Left lobe of liver (tissue), 2 donors: Measurements from ENCODE around the gene HOMER3. TPM values are rescaled to one million over a fixed set of nuclear protein-coding genes. Genes with fewer than 3 reads are reported as not detected.
"Not testable (repeated sequence)": the region's sequence is repeated elsewhere in the genome, so short reads cannot be mapped to it uniquely, and the experiment has no call there.

Experiments used
- ATAC-seq: fragments of 200-7000 bp; cut with Tn5 transposase; one replicate; pipeline ENCODE4 v1.9.1; 2020; ENCODE audit warnings: mild to moderate bottlenecking, moderate library complexity
- DNase-seq: peaks from one replicate; pipeline ENCODE4 v3.0.0-alpha.2; 2020; ENCODE audit warnings: low spot score
- total RNA-seq: library from RNA; stranded (reverse); gene quantifications from one replicate; pipeline ENCODE4 v1.2.1, GENCODE V29; 2021
- donor health status: DM: no; HTN: no; CAD: no; lungs with moderate emphysema.
- donor health status: DM: no; HTN: yes; CAD: no.

The HOMER3 gene
- total RNA-seq, 1 donor from 2014 or later = 2.8 TPM

DNA sequence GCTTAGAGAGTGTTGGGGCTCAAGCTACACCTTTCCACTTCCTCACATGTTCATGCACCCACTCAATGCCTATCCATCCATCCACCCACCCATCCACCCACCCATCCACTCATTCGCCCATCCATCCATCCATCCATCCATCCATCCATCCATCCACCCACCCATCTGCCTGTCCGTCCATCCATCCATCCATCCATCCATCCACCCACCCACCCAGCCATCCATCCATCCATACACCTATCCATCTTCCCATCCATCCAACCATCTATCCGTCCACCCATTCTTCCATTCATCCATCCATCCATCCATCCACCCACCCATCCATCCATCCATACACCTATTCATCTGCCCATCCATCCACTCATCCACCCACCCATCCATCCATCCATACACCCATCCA lies 13.1 kb upstream of the HOMER3 start:
- no peak for DNase-seq

DNA sequence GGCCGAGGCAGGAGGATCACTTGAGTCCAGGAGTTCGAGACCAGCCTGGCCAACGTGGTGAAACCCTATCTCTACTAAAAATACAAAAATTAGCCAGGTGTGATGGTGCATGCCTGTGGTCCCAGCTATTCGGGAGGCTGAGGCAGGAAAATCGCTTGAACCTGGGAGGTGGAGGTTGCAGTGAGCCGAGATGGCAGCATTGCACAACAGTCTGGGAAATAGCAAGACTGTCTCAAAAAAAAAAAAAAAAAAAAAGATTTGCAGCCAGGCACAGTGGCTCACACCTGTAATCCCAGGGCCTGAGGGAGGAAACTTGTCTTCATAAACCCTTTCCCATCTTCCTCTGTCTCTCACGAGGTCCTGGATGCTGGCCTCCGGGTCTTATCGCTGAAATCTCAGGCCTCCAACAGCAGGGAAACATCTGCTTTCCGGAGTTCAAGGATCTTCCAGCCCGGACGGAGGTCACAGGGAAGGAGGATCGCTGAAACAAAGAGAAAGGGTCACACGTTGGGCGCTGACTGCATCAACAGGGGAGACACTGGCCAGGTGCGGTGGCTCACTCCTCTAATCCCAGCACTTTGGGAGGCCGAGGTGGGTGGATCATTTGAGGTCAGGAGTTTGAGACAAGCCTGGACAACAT lies 11.5 kb upstream of the HOMER3 start:
- DNase-seq, ATAC-seq: not testable (repeated sequence)

More for the DNA sequence above, 13.1 kb upstream of the HOMER3 start:
- no peak for ATAC-seq

- DNase-seq (no peak), ATAC-seq (no peak)
These were observed 10.8 kb upstream of the HOMER3 start for GRCh38 chr19:18951721-18952281.

DNA sequence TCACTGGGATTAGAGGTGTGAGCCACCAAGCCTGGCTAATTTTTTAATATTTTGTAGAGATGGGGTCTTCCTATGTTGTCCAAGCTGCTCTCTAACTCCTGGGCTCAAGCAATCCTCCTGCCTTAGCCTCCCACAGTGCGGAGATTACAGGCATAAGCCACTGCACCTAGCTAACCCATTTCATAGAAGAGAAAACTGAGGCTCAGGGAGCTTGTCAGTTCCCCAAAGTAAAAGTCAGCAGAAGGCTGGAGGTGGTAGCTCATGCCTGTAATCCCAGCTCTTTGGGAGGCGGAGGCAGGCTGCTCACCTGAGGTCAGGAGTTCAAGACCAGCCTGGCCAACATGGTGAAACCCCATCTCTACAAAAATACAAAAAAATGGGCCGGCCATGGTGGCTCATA lies 8.8 kb upstream of the HOMER3 start:
- no peak for ATAC-seq
- no peak for DNase-seq

GRCh38 chr19:18948976-18949356 lies 7.9 kb upstream of the HOMER3 start:
- ATAC-seq (no peak), DNase-seq (no peak)

DNA sequence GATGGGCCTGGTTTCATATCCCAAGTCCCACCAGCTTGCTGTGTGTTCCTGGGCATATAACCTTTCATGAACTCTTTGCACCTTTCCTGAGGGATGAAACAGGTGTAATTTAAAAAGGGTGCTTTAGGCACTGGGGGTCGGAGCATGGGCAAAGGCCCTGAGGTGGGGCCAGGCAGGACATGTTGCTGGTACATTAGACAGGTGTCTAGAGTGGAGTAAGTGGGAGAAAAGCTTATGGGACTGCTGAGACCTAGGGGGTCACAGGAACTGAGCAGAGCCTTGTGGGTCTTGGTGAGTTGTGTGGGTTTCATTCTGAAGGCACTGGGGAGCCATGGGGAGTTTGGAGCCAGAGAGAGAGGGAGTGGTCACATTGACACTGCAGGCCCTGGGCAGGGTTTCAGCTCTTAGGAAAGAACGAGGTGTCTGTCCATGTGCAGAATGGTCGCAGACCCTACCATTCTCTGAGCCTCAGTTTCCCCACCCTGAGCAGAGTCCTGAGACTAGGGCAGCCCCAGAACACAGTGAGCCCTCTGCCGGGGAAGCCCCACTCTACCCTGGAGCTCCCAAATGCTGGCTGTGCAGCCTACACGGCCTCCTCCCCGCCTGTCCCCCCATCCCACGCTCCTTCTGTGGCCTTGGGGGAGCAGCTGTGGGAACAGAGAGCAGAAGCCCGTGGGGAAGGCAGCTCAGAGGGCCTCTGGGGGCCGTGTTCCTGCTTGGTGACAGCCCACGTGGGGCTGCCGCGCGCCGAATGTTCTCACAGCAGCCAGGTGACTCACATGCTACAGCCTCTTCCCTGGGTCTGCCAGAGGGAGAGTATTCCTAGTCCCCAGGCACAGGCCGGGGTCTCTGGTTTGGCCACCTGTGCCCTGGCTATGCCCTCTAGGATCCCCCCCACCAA lies 7.3 kb upstream of the HOMER3 start:
- DNase-seq = no peak
- no peak for ATAC-seq

GRCh38 chr19:18946918-18947317 lies 5.9 kb upstream of the HOMER3 start:
- DNase-seq (no peak), ATAC-seq (no peak)

GRCh38 chr19:18946335-18946734 lies 5.3 kb upstream of the HOMER3 start:
- no peak for DNase-seq

DNA sequence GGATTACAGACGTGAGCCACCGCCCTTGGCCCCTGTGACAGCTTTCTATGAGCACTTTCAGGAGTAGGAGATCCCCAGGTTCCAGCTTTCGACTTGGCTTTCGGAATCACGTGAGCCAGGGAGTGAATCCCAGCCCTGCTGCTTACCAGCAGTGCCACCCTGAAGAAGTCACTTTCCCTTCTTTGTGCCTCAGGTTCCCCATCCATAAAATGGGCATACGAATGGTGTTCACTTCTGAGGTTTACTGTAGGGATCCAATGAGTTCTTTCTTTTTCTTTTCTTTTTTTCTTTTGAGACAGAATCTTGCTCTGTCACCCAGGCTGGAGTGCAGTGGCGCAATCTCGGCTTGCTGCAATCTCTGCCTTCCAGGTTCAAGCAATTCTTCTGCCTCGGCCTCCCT lies 4.3 kb upstream of the HOMER3 start:
- no peak for DNase-seq
- ATAC-seq = no peak

More at GRCh38 chr19:18946335-18946734, 5.3 kb upstream of the HOMER3 start:
- no peak for ATAC-seq

GRCh38 chr19:18943465-18943864 lies 2.4 kb upstream of the HOMER3 start:
- DNase-seq (no peak), ATAC-seq (no peak)

GRCh38 chr19:18942692-18943091 lies 1.7 kb upstream of the HOMER3 start:
- no peak for ATAC-seq
- DNase-seq = no peak

DNA sequence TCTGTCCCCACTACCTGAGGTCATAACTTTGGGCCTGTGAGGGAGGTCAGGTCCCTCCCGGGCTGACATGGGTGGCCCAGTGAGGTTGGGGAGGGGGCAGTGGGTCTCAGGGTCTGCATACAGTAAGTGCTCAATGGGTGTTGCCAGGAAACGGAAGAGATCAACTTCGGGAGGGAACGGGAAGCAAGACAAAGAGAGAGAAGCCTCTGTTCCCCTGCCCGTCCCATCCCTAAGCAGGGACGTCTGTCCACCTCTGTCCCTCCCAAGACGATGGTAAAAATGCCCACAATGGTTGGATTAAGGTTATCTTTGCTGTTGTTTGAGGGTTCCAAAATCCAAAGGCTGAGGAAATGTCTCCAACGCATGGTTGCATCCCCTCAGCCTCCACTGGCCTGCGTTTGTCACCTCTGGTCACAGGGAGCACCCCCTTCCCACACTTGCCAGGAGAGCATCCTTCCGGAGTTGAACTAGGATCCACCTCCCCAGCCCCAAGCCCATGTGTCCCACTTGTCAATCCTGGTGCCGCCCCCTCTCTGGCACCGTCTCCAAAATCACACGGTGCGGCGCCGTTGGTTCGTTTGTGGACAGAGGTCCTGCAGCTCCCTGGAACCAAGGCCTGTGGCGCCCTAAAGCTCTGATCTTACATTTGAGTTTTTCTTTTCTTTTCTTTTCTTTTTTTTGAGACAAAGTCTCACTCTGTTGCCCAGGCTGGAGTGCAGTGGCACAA lies 774 bp upstream of the HOMER3 start:
- DNase-seq (no peak), ATAC-seq (no peak)

DNA sequence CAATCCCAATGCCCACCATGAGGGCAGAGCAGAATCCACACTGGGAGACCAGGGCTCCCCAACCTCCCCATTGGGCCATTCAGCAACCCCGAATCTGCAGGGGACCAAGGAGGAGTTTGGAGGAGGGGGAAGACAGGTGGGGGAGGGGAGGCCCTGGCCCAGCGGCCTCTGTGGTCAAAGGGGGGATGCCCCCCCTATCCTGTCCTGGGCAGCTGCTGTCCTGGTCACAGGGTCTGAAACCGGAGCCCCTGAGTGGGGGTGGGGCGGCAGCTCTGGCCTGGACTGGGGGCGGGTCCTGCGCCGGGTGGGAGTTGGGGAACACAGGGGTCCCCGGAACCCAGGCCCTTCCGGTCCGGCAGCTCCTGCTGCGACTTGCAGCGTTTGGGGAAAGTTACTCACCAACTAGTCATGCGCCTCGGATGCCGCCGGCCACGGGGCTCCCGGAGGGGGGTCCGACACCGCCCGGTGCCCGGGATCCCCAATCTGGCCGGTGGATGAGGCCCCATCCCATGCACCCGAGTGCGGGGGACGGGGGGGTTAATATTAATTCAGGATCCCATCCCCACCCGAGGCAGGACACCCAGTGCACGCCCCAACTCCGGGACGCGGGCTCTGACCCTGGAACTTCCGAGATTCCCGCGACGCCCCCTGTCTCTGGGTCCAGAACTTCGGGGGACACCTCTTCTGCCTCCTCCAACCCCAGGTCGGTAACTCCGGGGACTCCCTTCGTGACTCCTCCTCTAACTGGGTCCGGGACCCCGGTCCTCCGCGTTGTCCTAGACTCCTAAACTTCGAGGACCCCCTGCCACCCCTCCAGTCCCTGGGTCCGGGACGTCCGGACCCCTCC lies 872 bp downstream of the HOMER3 start:
- DNase-seq = no peak
- ATAC-seq = peak; percentile 10

DNA sequence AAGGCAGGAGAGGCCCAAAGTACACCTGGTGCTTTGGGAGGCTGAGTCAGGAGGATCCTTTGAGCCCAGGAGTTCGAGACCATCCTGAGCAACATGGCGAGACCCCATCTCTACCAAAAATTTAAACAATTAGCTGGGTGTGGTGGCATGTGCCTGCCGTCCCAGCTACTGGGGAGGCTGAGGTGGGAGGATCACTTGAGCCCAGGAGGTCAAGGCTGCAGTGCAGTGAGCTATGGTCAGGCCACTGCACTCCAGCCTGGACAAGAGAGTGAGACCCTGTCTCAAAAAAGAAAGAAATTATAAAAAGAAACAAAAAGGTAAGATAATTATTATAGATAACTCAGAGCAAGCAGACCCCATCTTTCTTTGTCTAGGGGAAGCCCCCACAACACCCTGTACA lies 1.9 kb downstream of the HOMER3 start:
- ATAC-seq (no peak), DNase-seq (no peak)

DNA sequence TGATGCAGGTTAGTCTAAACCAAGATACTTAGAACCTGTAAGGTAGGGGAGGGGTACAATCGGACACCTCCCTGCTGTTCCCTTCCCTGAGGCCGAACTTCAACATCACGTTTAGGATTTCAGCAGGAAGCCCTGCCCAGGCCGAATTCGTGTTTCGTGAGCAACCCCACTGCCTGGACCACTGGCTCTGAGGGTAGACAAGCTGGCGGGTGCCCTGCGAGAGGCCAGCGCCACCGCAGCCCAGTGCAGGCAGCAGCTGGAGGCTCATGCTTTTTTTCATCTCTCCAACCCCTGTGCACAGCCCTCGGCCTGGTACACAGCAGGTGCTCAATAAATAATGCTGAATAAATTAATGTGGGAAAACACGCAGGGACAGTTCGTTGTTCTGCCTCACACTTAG lies 7.7 kb downstream of the HOMER3 start:
- ATAC-seq = no peak
- DNase-seq = no peak

DNA sequence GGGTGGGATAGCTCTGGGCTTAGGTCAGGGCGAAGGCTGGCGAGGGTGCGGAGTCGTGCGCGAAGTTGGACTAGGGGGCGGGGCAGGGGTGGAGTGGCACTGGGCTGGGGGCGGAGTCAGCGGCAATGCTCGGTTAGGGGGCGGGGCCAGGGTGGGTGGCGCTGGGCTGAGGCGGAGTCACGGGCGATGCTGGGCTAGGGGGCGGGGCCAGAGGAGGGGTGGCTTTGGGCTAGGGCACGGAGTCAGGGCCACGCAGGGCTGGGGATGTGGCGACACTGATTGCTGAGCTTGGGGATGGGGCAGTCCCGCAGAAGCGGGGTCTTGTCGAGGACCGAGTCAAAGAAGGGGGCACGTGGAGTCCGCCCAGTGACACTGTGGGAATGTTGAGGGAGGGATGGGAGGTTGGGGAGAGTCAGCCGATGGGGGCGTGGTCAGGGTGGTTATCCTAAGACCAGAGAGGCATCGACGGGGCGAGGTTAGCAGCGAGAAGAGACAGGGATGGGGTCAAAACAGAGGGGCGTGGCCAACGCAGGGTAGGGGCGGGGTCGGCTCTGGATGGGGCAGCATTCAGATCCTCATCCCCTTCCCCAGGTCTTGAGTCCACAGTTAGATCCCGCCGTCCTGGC lies 8.7 kb downstream of the HOMER3 start:
- ATAC-seq (peak; percentile 83), DNase-seq (peak; percentile 58)

- no peak for DNase-seq
- no peak for ATAC-seq
These were observed 9.5 kb downstream of the HOMER3 start for GRCh38 chr19:18931316-18932162.

GRCh38 chr19:18929311-18929710 lies 11.7 kb downstream of the HOMER3 start:
- ATAC-seq (no peak), DNase-seq (no peak)
